H1 (cell line): ENCODE data around the gene UBE4B. TPM values are rescaled to one million over a fixed set of nuclear protein-coding genes. Genes with fewer than 3 reads are reported as not detected.

Experiments used
- CTCF ChIA-PET: fragments of 300-600 bp; sonication (Branson Sonifier 250); formaldehyde crosslinking; loops from one replicate; lab custom pipeline; 2021; ENCODE audit not compliant: partially characterized antibody; lab: Charles Lee
- POLR2A ChIA-PET: fragments of 300-600 bp; sonication (Branson Sonifier 250); formaldehyde crosslinking; loops from one replicate; lab custom pipeline; 2021; ENCODE audit warnings: inconsistent platforms; ENCODE audit not compliant: partially characterized antibody; lab: Charles Lee
- DNase-seq, 2 experiments: peaks; one replicate each; pipeline versions ENCODE4 v3.0.0 to v3.0.0-alpha.2; 2010 to 2022; ENCODE audit warnings: low spot score in 2 of 2, low read depth in 1 of 2, mixed read lengths in 1 of 2
- FAIRE-seq: peaks from 2 replicates; lab custom pipeline; 2011; peaks lifted over from hg19 to GRCh38; lab: Jason Lieb, UNC
- H2AFZ ChIP-seq: 2 replicates; pipeline ENCODE4 v1.8.1; 2012; ENCODE audit warnings: low read length, inconsistent platforms
- H2AK5ac ChIP-seq: 2 replicates; pipeline ENCODE4 v1.6.1; 2013; ENCODE audit warnings: low read depth, low read length
- H2BK120ac ChIP-seq: replicated peaks from 2 replicates; pipeline ENCODE3; 2013; ENCODE audit warnings: low read depth, low read length, inconsistent platforms
- H2BK12ac ChIP-seq: 2 replicates; pipeline ENCODE4 v1.6.1; 2013; ENCODE audit warnings: low read depth, low read length
- H2BK15ac ChIP-seq: 2 replicates; pipeline ENCODE4 v1.6.1; 2013; ENCODE audit warnings: low read length
- H2BK20ac ChIP-seq: 2 replicates; pipeline ENCODE4 v1.6.1; 2013; ENCODE audit warnings: low read length
- H2BK5ac ChIP-seq: 2 replicates; pipeline ENCODE4 v1.6.1; 2013; ENCODE audit warnings: low read depth, low read length
- H3K14ac ChIP-seq: 2 replicates; pipeline ENCODE4 v1.6.1; 2013; ENCODE audit warnings: inconsistent platforms; ENCODE audit not compliant: insufficient read length
- H3K18ac ChIP-seq: 2 replicates; pipeline ENCODE4 v1.6.1; 2013; ENCODE audit warnings: low read length; ENCODE audit errors: extremely low read depth
- H3K23ac ChIP-seq: 2 replicates; pipeline ENCODE4 v1.6.1; 2013; ENCODE audit warnings: inconsistent platforms; ENCODE audit not compliant: insufficient read length
- H3K23me2 ChIP-seq: 2 replicates; pipeline ENCODE4 v1.6.1; 2013; ENCODE audit warnings: low read depth, low read length
- H3K27ac ChIP-seq: 2 replicates; pipeline ENCODE4 v1.6.1; 2011; ENCODE audit warnings: low read depth, low read length, inconsistent platforms
- H3K27me3 ChIP-seq, 4 experiments: replicated peaks in 1 of 4; 1 replicate in 1 of 4; 2 replicates in 3 of 4; pipeline versions ENCODE4 v1.6.1 to v1.8.1; 2011 to 2013; ENCODE audit warnings: low read length in 3 of 4, mild to moderate bottlenecking in 3 of 4, inconsistent platforms in 2 of 4, mixed read lengths in 2 of 4, moderate library complexity in 1 of 4; ENCODE audit not compliant: control insufficient read depth in 3 of 4, insufficient read depth in 3 of 4; ENCODE audit errors: extremely low read depth in 1 of 4
- H3K36me3 ChIP-seq, 4 experiments: 2 replicates each; pipeline versions ENCODE4 v1.6.1 to v1.8.1; 2011 to 2013; ENCODE audit warnings: mild to moderate bottlenecking in 4 of 4, low read length in 3 of 4, moderate library complexity in 2 of 4, control low read depth in 1 of 4, inconsistent platforms in 1 of 4; ENCODE audit not compliant: insufficient read depth in 4 of 4, control insufficient read depth in 2 of 4
- H3K4ac ChIP-seq: replicated peaks from 2 replicates; pipeline ENCODE3; 2013; ENCODE audit warnings: low read length, low read depth, mixed read lengths, inconsistent platforms; ENCODE audit not compliant: insufficient read length
- H3K4me1 ChIP-seq, 4 experiments: replicated peaks in 1 of 4; 1 replicate in 1 of 4; 2 replicates in 3 of 4; pipeline versions ENCODE4 v1.6.1 to v1.8.1; 2011 to 2013; ENCODE audit warnings: low read length in 3 of 4, inconsistent platforms in 2 of 4, mixed read lengths in 1 of 4; ENCODE audit not compliant: insufficient read depth in 4 of 4, control insufficient read depth in 3 of 4
- H3K4me2 ChIP-seq, 2 experiments: 2 replicates each; pipeline versions ENCODE4 v1.6.1 to v1.8.1; 2011 to 2013; ENCODE audit warnings: low read depth in 2 of 2, low read length in 2 of 2, control low read depth in 1 of 2, inconsistent platforms in 1 of 2, mild to moderate bottlenecking in 1 of 2; ENCODE audit not compliant: insufficient read depth in 1 of 2
- H3K4me3 ChIP-seq, 4 experiments: fragments of 200-600, 300-600 bp in 1 of 4; sonication (generic), shearing (Covaris generic), sonication (Bioruptor Twin) in 1 of 4; 2 replicates each; pipeline versions ENCODE4 v1.5.1 to v1.8.1; 2011 to 2016; ENCODE audit warnings: low read length in 4 of 4, low read depth in 3 of 4, control low read depth in 2 of 4, inconsistent platforms in 2 of 4, mild to moderate bottlenecking in 2 of 4, mixed read lengths in 1 of 4, moderate library complexity in 1 of 4; ENCODE audit not compliant: insufficient read depth in 2 of 4; ENCODE audit errors: extremely low read depth in 1 of 4
- H3K56ac ChIP-seq: replicated peaks from 2 replicates; pipeline ENCODE3; 2013; ENCODE audit warnings: low read depth, mild to moderate bottlenecking, mixed read lengths, low read length, inconsistent platforms; ENCODE audit not compliant: insufficient read length
- H3K79me1 ChIP-seq: 2 replicates; pipeline ENCODE4 v1.6.1; 2013; ENCODE audit warnings: low read depth, low read length, control low read depth
- H3K79me2 ChIP-seq, 2 experiments: 2 replicates each; pipeline versions ENCODE4 v1.6.1 to v1.8.1; 2012 to 2013; ENCODE audit warnings: low read length in 2 of 2, mild to moderate bottlenecking in 2 of 2, inconsistent platforms in 1 of 2; ENCODE audit not compliant: insufficient read depth in 2 of 2, control insufficient read depth in 1 of 2
- H3K9ac ChIP-seq, 4 experiments: replicated peaks in 1 of 4; 1 replicate in 1 of 4; 2 replicates in 3 of 4; pipeline versions ENCODE4 v1.6.1 to v1.8.1; 2011 to 2013; ENCODE audit warnings: low read depth in 3 of 4, low read length in 3 of 4, control low read depth in 2 of 4, mild to moderate bottlenecking in 2 of 4, moderate library complexity in 2 of 4, inconsistent platforms in 1 of 4; ENCODE audit errors: extremely low read depth in 1 of 4
- H3K9me3 ChIP-seq, 2 experiments: 2 replicates each; pipeline versions ENCODE4 v1.6.1 to v1.8.1; 2012 to 2013; ENCODE audit warnings: mild to moderate bottlenecking in 2 of 2, moderate library complexity in 2 of 2, control low read depth in 1 of 2, inconsistent platforms in 1 of 2, low read depth in 1 of 2, low read length in 1 of 2, mixed read lengths in 1 of 2; ENCODE audit not compliant: insufficient read depth in 2 of 2
- H4K20me1 ChIP-seq, 2 experiments: replicated peaks in 1 of 2; 2 replicates each; pipeline versions ENCODE3 to v1.8.1; 2011 to 2013; ENCODE audit warnings: inconsistent platforms in 2 of 2, low read length in 2 of 2, mild to moderate bottlenecking in 1 of 2; ENCODE audit not compliant: insufficient read depth in 2 of 2, control insufficient read depth in 1 of 2
- H4K5ac ChIP-seq: 2 replicates; pipeline ENCODE4 v1.6.1; 2013; ENCODE audit warnings: low read length, low read depth, mixed read lengths, inconsistent platforms; ENCODE audit not compliant: insufficient read length
- H4K8ac ChIP-seq: 2 replicates; pipeline ENCODE4 v1.8.0; 2013; ENCODE audit warnings: mild to moderate bottlenecking, moderate library complexity, low read length, inconsistent platforms; ENCODE audit not compliant: insufficient read depth; ENCODE audit errors: extremely low read depth
- H4K91ac ChIP-seq: replicated peaks from 2 replicates; pipeline ENCODE3; 2013; ENCODE audit warnings: low read length, mixed read lengths, inconsistent platforms; ENCODE audit not compliant: insufficient read length
- BACH1 ChIP-seq: IDR thresholded peaks from 2 replicates; pipeline ENCODE4 v1.6.1; 2012; ENCODE audit warnings: low read length, improper control_type of control experiment
- BRCA1 ChIP-seq: IDR thresholded peaks from 2 replicates; pipeline ENCODE4 v1.6.1; 2012; ENCODE audit warnings: low read depth, low read length, improper control_type of control experiment
- CHD2 ChIP-seq: IDR thresholded peaks from 2 replicates; pipeline ENCODE4 v1.6.1; 2012; ENCODE audit warnings: low read length, improper control_type of control experiment
- POU5F1 ChIP-seq: IDR thresholded peaks from 2 replicates; pipeline ENCODE4 v1.6.1; 2011; ENCODE audit warnings: low read depth, mild to moderate bottlenecking, low read length, moderate library complexity
- RAD21 ChIP-seq, 2 experiments: IDR thresholded peaks in 1 of 2; conservative IDR thresholded peaks in 1 of 2; 2 replicates each; pipeline ENCODE4 v1.6.1; 2011; ENCODE audit warnings: low read depth in 2 of 2, low read length in 2 of 2, improper control_type of control experiment in 1 of 2, inconsistent platforms in 1 of 2, mild to moderate bottlenecking in 1 of 2, moderate library complexity in 1 of 2
- SP1 ChIP-seq: IDR thresholded peaks from 2 replicates; pipeline ENCODE4 v1.6.1; 2011; ENCODE audit warnings: low read depth, low read length
- TBP ChIP-seq: IDR thresholded peaks from 2 replicates; pipeline ENCODE4 v1.6.1; 2011; ENCODE audit warnings: low read depth, low read length, improper control_type of control experiment
- WGBS, 2 experiments: shearing (Covaris generic) in 1 of 2; methylation state at CpG; one replicate each; pipeline versions ENCODE4 v1.1.6 to v1.1.7; 2013 to 2015; ENCODE audit warnings: low lambda C conversion rate in 2 of 2, mixed read lengths in 2 of 2, inconsistent platforms in 1 of 2, low coverage in 1 of 2, missing lambda C conversion rate in 1 of 2; ENCODE audit not compliant: insufficient replicate concordance in 2 of 2, insufficient coverage in 1 of 2, insufficient read length in 1 of 2; ENCODE audit errors: extremely low coverage in 1 of 2, missing lambda C conversion rate in 1 of 2; 5-methylcytosine and 5-hydroxymethylcytosine counted together
- polyA plus RNA-seq, 7 experiments: library from polyadenylated mRNA; depleted of rRNA in 3 of 7; stranded (reverse) in 5 of 7; unstranded in 2 of 7; fragments of >200 nt in 5 of 7; fragments of 200-250 nt in 2 of 7; gene quantifications; 1 replicate in 5 of 7; 2 replicates in 1 of 7; 4 replicates in 1 of 7; pipeline versions ENCODE4 v1.2.1 to v1.2.3, GENCODE V29; 2011 to 2013; ENCODE audit warnings: missing spikeins in 2 of 7, mixed read lengths in 2 of 7
- total RNA-seq: library from RNA; stranded (reverse); fragmentation: NEBNext Ultra II Directional; extraction: Animal tissue kit (Norgen Biotek cat#: 25700); gene quantifications from 2 replicates; pipeline ENCODE4 v1.2.1, GENCODE V29; 2021

The UBE4B gene
- total and polyA plus RNA-seq, 2 of the 8 experiments (the other 6 are each of a cell fraction or from before 2014, with no cell fraction given): 24.5 to 90.1 TPM

DNA sequence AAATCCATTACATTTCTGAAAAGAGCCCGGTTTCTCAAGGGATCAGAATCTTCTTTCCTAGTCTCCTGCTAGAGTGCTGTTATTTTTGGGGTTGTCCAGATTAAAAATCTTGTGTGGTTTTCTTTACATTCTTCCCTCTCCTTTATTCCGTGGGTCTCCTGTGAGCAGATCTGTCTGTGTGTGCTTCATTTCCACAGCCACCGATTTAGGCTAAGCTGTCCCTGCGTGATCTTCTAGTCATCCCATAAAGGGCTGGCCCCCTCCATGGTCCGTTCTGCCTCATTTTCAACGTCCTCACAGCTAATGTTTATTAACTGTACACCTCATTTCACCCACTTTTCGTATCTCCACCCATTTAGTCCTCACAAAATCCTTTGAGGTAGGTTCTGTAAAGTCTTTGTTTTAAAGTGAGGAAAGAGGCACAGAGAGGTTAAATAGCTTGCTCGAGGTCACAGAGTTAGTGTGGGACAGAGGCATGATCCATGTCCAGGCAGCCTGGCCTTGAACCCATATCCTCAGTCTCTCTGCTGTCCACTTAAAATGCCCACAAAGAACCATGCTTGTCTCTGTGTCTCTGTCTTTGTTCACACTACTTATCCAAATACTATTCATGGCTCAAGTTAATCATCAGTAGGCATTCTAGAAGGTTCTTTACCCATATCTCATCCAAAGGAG is 139.4 kb downstream of the UBE4B start:
- CTCF ChIA-PET: no interaction called here
- no peak overlapping the region for H3K23ac ChIP-seq
- no peak overlapping the region for H3K27ac ChIP-seq
- no peak overlapping the region for H2BK15ac ChIP-seq
- WGBS, 2 experiments: 89 to 100% methylated on average over 1 to 8 of the region's 8 CpGs
- H3K9ac ChIP-seq: no peak overlapping the region
- no peaks in the 10 kb centered on the region for H3K79me2 ChIP-seq
- no peak for TF ChIP-seq SP1
- TF ChIP-seq BACH1: no peak
- TF ChIP-seq TBP: no peak
- no peak for TF ChIP-seq CHD2
- TF ChIP-seq BRCA1: no peak
- no peak for TF ChIP-seq POU5F1
- no peak for TF ChIP-seq RAD21 (IDR thresholded peaks at IDR 0.05 in 1 of 2, conservative IDR thresholded peaks at IDR 0.05 in 1 of 2; ENCODE audit: low read depth in 2 of 2, low read length in 2 of 2)
- H2BK5ac ChIP-seq: no peak overlapping the region
- H3K4me1 ChIP-seq: no peaks in the 10 kb centered on the region
- H3K79me1 ChIP-seq: no peaks in the 10 kb centered on the region
- POLR2A ChIA-PET: no interaction called here
- no peak overlapping the region for H3K18ac ChIP-seq
- H3K4me2 ChIP-seq: no peak overlapping the region
- H3K4me3 ChIP-seq: no peak overlapping the region
- H4K20me1 ChIP-seq: no peaks in the 10 kb centered on the region
- DNase-seq (no peak), FAIRE-seq (no peak)
- H2AK5ac ChIP-seq: no peak overlapping the region
- H3K56ac ChIP-seq: no peak overlapping the region
- H4K91ac ChIP-seq: no peak overlapping the region
- no peak overlapping the region for H4K8ac ChIP-seq
- peaks cover 11 to 39% (median 25%) of the 10 kb centered on the region in 4 experiments for H3K36me3 ChIP-seq
- no peak overlapping the region for H3K14ac ChIP-seq
- no peak overlapping the region for H4K5ac ChIP-seq
- no peak overlapping the region for H2BK120ac ChIP-seq
- no peak overlapping the region for H3K4ac ChIP-seq
- H3K9me3 ChIP-seq: 0 out of 4 replicates have a peak, but pooled peaks cover 0 to 2% of the 10 kb centered on the region in 2 experiments
- H3K27me3 ChIP-seq: no peaks in the 10 kb centered on the region
- H2AFZ ChIP-seq: no peak overlapping the region
- H2BK20ac ChIP-seq: no peak overlapping the region
- H3K23me2 ChIP-seq: no peaks in the 10 kb centered on the region
- H2BK12ac ChIP-seq: no peak overlapping the region
